Measurements from ENCODE around the gene CAMKMT.
"Not testable (repeated sequence)": the region's sequence is repeated elsewhere in the genome, so short reads cannot be mapped to it uniquely, and the experiment has no call there.

The CAMKMT gene

DNA sequence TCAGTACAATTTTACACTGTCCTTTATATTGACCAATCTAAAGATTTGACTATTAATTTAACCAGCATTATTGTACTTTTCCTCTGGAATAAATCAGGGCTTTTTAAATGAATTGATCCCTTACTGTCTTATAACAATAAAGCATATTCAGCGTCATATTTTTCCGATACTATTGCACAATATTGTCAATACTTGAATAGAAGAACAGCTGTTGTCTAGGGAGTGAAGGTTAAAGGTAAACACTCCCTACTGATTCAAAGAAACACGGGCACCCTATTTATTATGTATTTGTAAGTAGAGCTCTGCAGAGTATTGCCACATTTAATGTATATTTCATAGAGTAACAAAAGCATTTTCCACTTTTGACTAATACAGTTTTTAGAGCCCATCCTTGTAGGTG, 134.4 kb downstream of the CAMKMT start:
- ChIA-PET POLR2A (no interaction called here), CTCF (interaction anchor here (1.5 to 9.2 kb wide), 2 partner anchors 15 to 254 kb away, joined by 5 to 75 read pairs; no protein-coding TSS in a partner anchor)
- TF ChIP-seq, protein P1, sequence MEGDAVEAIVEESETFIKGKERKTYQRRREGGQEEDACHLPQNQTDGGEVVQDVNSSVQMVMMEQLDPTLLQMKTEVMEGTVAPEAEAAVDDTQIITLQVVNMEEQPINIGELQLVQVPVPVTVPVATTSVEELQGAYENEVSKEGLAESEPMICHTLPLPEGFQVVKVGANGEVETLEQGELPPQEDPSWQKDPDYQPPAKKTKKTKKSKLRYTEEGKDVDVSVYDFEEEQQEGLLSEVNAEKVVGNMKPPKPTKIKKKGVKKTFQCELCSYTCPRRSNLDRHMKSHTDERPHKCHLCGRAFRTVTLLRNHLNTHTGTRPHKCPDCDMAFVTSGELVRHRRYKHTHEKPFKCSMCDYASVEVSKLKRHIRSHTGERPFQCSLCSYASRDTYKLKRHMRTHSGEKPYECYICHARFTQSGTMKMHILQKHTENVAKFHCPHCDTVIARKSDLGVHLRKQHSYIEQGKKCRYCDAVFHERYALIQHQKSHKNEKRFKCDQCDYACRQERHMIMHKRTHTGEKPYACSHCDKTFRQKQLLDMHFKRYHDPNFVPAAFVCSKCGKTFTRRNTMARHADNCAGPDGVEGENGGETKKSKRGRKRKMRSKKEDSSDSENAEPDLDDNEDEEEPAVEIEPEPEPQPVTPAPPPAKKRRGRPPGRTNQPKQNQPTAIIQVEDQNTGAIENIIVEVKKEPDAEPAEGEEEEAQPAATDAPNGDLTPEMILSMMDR (IDR thresholded peaks at IDR 0.05; ENCODE audit: insufficient read depth, low read length, missing control alignments): no peak

DNA sequence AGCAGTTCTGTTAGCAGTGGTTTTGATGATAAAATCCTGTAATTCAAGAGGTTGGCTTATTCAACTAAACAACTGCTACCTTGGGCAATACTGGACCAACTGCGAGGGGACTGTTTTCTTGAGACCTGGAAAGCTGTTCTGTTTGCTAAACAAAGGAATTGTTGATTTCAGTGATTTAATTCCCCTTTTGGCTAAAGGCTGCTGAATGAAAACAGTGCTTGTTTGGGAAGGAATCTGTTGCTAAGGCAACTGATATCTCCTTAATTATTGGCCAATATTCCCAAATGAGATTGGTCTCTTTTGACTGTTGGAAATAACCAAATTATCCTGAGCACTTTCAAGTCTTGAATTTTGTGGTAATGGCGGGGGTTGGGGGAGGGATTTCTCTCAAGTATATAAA, 136.8 kb downstream of the CAMKMT start:
- POLR2A ChIA-PET: no interaction called here
- H3K4me3 ChIP-seq (ENCODE audit: low read depth, low read length): no peak overlapping the region
- no peak for DNase-seq (ENCODE audit: low read depth, low spot score)
- TF ChIP-seq, protein P1 (IDR thresholded peaks at IDR 0.05; ENCODE audit: insufficient read depth, low read length, missing control alignments): no peak
- CTCF ChIA-PET: interaction anchor here (9.2 kb wide), 1 partner anchor 18 kb away, joined by 75 read pairs; no protein-coding TSS in a partner anchor

More for the DNA sequence above, 134.4 kb downstream of the CAMKMT start:
- H3K4me3 ChIP-seq (ENCODE audit: low read depth, low read length): no peak overlapping the region
- no peak for DNase-seq (ENCODE audit: low read depth, low spot score)

DNA sequence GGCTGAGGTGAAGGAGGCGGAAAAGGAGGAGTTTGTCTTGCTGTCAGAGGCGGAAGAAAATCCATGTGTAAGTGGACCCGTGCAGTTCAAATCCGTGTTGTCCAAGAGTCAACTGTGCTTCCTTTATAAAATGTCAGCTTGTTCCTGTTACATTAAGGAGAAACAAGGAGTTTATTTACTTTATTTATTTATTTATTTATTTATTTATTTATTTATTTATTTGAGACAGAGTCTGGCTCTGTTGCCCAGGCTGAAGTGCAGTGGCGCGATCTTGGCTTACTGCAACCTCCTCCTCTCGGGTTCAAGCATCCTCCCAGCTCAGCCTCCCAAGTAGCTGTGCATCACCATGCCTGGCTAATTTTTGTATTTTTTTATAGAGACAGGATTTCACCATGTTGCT, 143.9 kb downstream of the CAMKMT start:
- CTCF ChIA-PET: interaction anchor here (1.4 kb wide), 1 partner anchor 26 kb away, joined by 5 read pairs; no protein-coding TSS in a partner anchor
- not testable (repeated sequence) for DNase-seq (ENCODE audit: low read depth, low spot score)

DNA sequence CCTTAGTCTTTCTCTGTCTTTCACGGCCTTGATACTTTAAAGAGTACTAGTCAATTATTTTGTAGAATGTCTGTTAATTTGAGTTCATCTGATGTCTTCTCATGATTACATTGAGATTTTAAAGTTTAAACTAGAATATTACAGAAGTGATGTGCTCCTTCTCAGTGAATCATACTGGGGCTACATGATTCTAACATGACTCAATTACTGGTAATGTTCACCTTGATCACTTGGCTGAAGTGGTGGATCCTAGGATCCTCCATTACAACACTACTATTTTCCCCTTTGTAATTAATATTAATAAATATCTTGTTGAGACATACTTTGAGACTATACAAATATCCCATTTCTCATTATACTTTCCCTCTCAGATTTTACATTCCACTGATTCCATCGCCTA, 148.5 kb downstream of the CAMKMT start:
- TF ChIP-seq, protein P1 (IDR thresholded peaks at IDR 0.05; ENCODE audit: insufficient read depth, low read length, missing control alignments): no peak
- no peak overlapping the region for H3K4me3 ChIP-seq (ENCODE audit: low read depth, low read length)
- CTCF ChIA-PET: interaction anchor here (1.8 kb wide), 1 partner anchor 31 kb away, joined by 6 read pairs; no protein-coding TSS in a partner anchor
- POLR2A ChIA-PET: no interaction called here
- no peak for DNase-seq (ENCODE audit: low read depth, low spot score)

More for the DNA sequence above, 143.9 kb downstream of the CAMKMT start:
- H3K4me3 ChIP-seq (ENCODE audit: low read depth, low read length); POLR2A ChIA-PET: not testable (repeated sequence)

DNA sequence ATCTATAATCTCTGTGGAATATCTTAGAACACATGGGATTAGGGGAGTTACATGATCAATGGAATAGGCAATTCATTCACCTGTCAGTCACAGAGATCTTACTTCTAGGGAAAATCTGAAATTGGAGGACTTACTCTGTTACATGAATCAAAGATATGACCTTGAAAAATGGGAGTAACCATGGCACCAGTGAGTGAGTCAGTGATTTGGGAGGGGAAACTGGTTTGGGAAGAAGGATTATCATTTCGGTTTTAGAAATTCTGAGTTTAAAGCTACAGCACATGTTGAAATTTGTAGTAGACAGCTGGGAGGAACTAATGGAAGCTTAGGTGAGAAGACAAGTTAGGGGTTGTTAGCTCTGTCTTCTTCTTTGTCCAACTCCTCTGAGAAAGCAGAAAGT, 153.7 kb downstream of the CAMKMT start:
- ChIA-PET CTCF (interaction anchor here (2.2 kb wide), 1 partner anchor 36 kb away, joined by 11 read pairs; no protein-coding TSS in a partner anchor), POLR2A (no interaction called here)
- TF ChIP-seq, protein P1 (IDR thresholded peaks at IDR 0.05; ENCODE audit: insufficient read depth, low read length, missing control alignments): no peak
- DNase-seq (ENCODE audit: low read depth, low spot score): no peak
- no peak overlapping the region for H3K4me3 ChIP-seq (ENCODE audit: low read depth, low read length)

DNA sequence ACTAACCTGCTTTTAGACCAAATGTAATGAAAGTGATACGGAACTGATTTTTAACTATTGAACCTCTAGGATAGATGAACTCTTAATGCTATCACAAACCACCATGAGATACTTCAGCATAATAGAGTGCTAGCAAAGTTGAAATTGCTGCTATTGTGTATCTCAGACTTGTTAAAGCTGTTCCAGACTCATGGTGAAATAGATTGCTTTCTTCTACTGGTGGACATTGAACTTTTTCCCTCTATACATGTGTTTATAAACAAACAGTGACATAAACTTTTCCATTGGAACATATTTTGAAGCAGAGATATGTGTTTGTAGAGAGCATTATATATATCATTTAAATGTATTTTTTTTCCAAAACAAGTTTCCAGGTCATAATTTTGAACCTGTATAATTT, 157.3 kb downstream of the CAMKMT start:
- H3K4me3 ChIP-seq (ENCODE audit: low read depth, low read length): no peak overlapping the region
- TF ChIP-seq, protein P1 (IDR thresholded peaks at IDR 0.05; ENCODE audit: insufficient read depth, low read length, missing control alignments): no peak
- no peak for DNase-seq (ENCODE audit: low read depth, low spot score)
- ChIA-PET CTCF (interaction anchor here (1.0 kb wide), 1 partner anchor 39 kb away, joined by 3 read pairs; no protein-coding TSS in a partner anchor), POLR2A (no interaction called here)

DNA sequence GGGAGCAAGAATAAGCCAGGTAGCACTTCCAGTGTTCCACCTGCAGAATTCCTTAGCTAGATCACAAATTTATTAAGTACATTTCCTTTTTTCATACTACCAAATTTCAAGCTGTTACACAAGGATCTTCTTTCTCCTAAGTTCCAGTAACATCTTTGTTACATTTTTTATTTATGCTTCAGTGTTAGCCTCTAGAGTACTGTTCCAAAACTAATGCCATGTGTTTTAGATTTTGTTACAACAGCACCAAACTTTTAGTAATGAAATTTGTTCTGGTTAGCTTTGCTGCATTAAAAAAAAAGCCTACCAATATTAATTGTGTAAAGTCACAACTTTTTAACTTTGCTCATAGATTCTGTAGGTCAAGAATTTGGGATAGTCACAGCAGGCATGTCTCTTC, 161.1 kb downstream of the CAMKMT start:
- DNase-seq (ENCODE audit: low read depth, low spot score): no peak
- ChIA-PET CTCF (interaction anchor here (1.2 kb wide), 1 partner anchor 9 kb away, joined by 3 read pairs; no protein-coding TSS in a partner anchor), POLR2A (no interaction called here)
- H3K4me3 ChIP-seq (ENCODE audit: low read depth, low read length): no peak overlapping the region
- TF ChIP-seq, protein P1 (IDR thresholded peaks at IDR 0.05; ENCODE audit: insufficient read depth, low read length, missing control alignments): no peak

Measured in AG04449 (cell line).